Cardiac septum (tissue), 1 donor: ENCODE results near the gene IGF1R. TPM values are rescaled to one million over a fixed set of nuclear protein-coding genes. Genes with fewer than 3 reads are reported as not detected.

Source experiments
- DNase-seq: peaks from one replicate; pipeline ENCODE4 v3.0.0-alpha.2; 2020; ENCODE audit warnings: low spot score
- intact Hi-C: fragments of 100-400 bp; cut with DNase I; formaldehyde crosslinking; loops from one replicate; pipeline ENCODE4 v1.14.0; 2022
- total RNA-seq: library from RNA; stranded (reverse); fragmentation: NEBNext Ultra II Directional; extraction: Animal tissue kit (Norgen Biotek cat#: 25700); gene quantifications from one replicate; pipeline ENCODE4 v1.2.1, GENCODE V29; 2021
- donor health status: DM: no; HTN: no; CAD: no.

Gene IGF1R
- total RNA-seq, 1 donor from 2014 or later = 57.2 TPM

GRCh38 chr15:98694161-98694560, 45.8 kb downstream of the IGF1R start:
- no peak for DNase-seq
- intact Hi-C loops = no loop called here

GRCh38 chr15:98698792-98699191, 50.5 kb downstream of the IGF1R start:
- no peak for DNase-seq
- intact Hi-C loops = no loop called here

GRCh38 chr15:98699591-98700424, 51.5 kb downstream of the IGF1R start:
- intact Hi-C loops = no loop called here
- DNase-seq = no peak

- no peak for DNase-seq
- intact Hi-C loops = no loop called here
Observed at GRCh38 chr15:98700519-98700918, 52.2 kb downstream of the IGF1R start.

GRCh38 chr15:98703126-98703685, 54.9 kb downstream of the IGF1R start:
- DNase-seq = no peak
- intact Hi-C loops = no loop called here

GRCh38 chr15:98705070-98705469, 56.7 kb downstream of the IGF1R start:
- intact Hi-C loops = no loop called here
- no peak for DNase-seq

GRCh38 chr15:98706387-98706786, 58.0 kb downstream of the IGF1R start:
- no peak for DNase-seq
- intact Hi-C loops = no loop called here

GRCh38 chr15:98706986-98707385, 58.6 kb downstream of the IGF1R start:
- intact Hi-C loops = no loop called here
- no peak for DNase-seq

GRCh38 chr15:98708037-98708590, 59.8 kb downstream of the IGF1R start:
- intact Hi-C loops = no loop called here

GRCh38 chr15:98711810-98712209, 63.5 kb downstream of the IGF1R start:
- no peak for DNase-seq
- intact Hi-C loops = no loop called here

More at GRCh38 chr15:98708037-98708590, 59.8 kb downstream of the IGF1R start:
- peak; percentile 49 for DNase-seq

GRCh38 chr15:98712845-98713584, 64.7 kb downstream of the IGF1R start:
- no peak for DNase-seq
- intact Hi-C loops = no loop called here

GRCh38 chr15:98713585-98714001, 65.3 kb downstream of the IGF1R start:
- intact Hi-C loops = no loop called here
- peak; percentile 75 for DNase-seq

GRCh38 chr15:98714922-98715321, 66.6 kb downstream of the IGF1R start:
- peak; percentile 81 for DNase-seq

GRCh38 chr15:98715401-98715800, 67.1 kb downstream of the IGF1R start:
- DNase-seq = no peak
- intact Hi-C loops = loop anchor here (5.0 kb wide), 1 partner anchor 342 kb away; no protein-coding TSS in a partner anchor

More at GRCh38 chr15:98714922-98715321, 66.6 kb downstream of the IGF1R start:
- intact Hi-C loops = loop anchor here (5.0 kb wide), 1 partner anchor 342 kb away; no protein-coding TSS in a partner anchor

- intact Hi-C loops = loop anchor here (5.0 kb wide), 1 partner anchor 341 kb away; no protein-coding TSS in a partner anchor
- peak; percentile 65 for DNase-seq
Observed at GRCh38 chr15:98715890-98716443, 67.6 kb downstream of the IGF1R start.

- DNase-seq = no peak
- intact Hi-C loops = loop anchor here (5.0 kb wide), 1 partner anchor 340 kb away; no protein-coding TSS in a partner anchor
Observed at GRCh38 chr15:98717371-98717770, 69.0 kb downstream of the IGF1R start.

GRCh38 chr15:98717942-98718341, 69.6 kb downstream of the IGF1R start:
- intact Hi-C loops = loop anchor here (5.0 kb wide), 1 partner anchor 339 kb away; no protein-coding TSS in a partner anchor
- no peak for DNase-seq

GRCh38 chr15:98718426-98719136, 70.2 kb downstream of the IGF1R start:
- DNase-seq = no peak
- intact Hi-C loops = loop anchor here (5.0 kb wide), 1 partner anchor 339 kb away; no protein-coding TSS in a partner anchor
